Lower leg skin (tissue), 3 donors: ENCODE measurements around the gene CAB39.

Experiments used
- CTCF ChIP-seq, 3 donors: fragments of 450-650 bp; IDR thresholded peaks; one replicate each; pipeline ENCODE4 v1.5.1; 2016; ENCODE audit warnings: antibody characterized with exemption in 3 of 3, mild to moderate bottlenecking in 3 of 3, moderate library complexity in 2 of 3
- POLR2A ChIP-seq, 2 donors: fragments of 450-650 bp; IDR thresholded peaks; one replicate each; pipeline ENCODE4 v1.6.1; 2016 to 2017; ENCODE audit warnings: antibody characterized with exemption in 2 of 2, mild to moderate bottlenecking in 1 of 2, moderate library complexity in 1 of 2

DNA sequence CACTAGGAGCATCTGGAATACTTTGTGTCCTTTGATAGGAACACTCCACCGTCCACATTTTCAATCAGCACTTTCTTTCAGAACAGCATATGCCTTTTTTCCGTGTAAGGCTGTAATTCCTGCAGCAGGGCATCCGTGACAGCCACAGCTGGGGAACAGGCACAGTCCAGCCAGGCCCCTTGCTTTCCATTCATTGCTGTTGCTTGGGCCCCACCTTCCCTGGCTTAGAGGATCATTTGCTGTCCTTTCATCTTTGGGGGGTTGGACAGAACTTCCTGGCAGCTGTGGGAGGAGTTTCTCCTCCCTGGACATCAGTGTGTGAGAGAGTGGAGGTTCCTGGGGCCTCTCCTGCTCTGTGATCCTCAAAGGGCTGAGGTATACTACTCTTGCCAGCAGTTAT is 102.4 kb downstream of the CAB39 start:
- TF ChIP-seq CTCF (IDR thresholded peaks at IDR 0.05), result no peak
- TF ChIP-seq POLR2A (IDR thresholded peaks at IDR 0.05), result no peak
